Psoas muscle (tissue), 8 donors: ENCODE data around the gene CORO2B. TPM values are rescaled to one million over a fixed set of nuclear protein-coding genes. Genes with fewer than 3 reads are reported as not detected.

ENCODE experiments used
- ATAC-seq, 4 donors: fragments of 200-7000 bp; cut with Tn5 transposase; one replicate each; pipeline ENCODE4 v1.9.1; 2020; ENCODE audit warnings: moderate library complexity in 3 of 4, mild to moderate bottlenecking in 2 of 4
- DNase-seq, 2 donors: peaks; one replicate each; pipeline ENCODE4 v3.0.0-alpha.2; 2020
- H3K27ac ChIP-seq: fragments of 200-600 bp; one replicate; pipeline ENCODE4 v1.8.0; 2022
- H3K27me3 ChIP-seq, 3 donors: fragments of 200-600 bp in 1 of 3; one replicate each; pipeline versions ENCODE4 v1.6.1 to v1.8.0; 2013 to 2022; ENCODE audit warnings: low read length in 2 of 3, mild to moderate bottlenecking in 2 of 3, moderate library complexity in 1 of 3; ENCODE audit not compliant: insufficient read depth in 3 of 3
- H3K36me3 ChIP-seq, 2 donors: fragments of 200-600 bp in 1 of 2; one replicate each; pipeline versions ENCODE4 v1.6.1 to v1.8.0; 2013 to 2022; ENCODE audit warnings: low read depth in 1 of 2, mild to moderate bottlenecking in 1 of 2, moderate library complexity in 1 of 2; ENCODE audit not compliant: insufficient read depth in 1 of 2
- H3K4me1 ChIP-seq: fragments of 200-600 bp; one replicate; pipeline ENCODE4 v1.8.0; 2022
- H3K4me3 ChIP-seq: fragments of 200-600 bp; one replicate; pipeline ENCODE4 v1.8.0; 2022; ENCODE audit warnings: mild to moderate bottlenecking
- H3K9me3 ChIP-seq: fragments of 200-600 bp; one replicate; pipeline ENCODE4 v1.8.0; 2022
- CTCF ChIP-seq: fragments of 200-600 bp; IDR thresholded peaks from one replicate; pipeline ENCODE4 v1.8.0; 2022; ENCODE audit warnings: antibody characterized with exemption
- WGBS, 3 donors: extraction: QIAGEN DNeasy Blood & Tissue Kit; methylation state at CpG; one replicate each; pipeline versions ENCODE4 v1.1.6 to v1.1.7; 2013; 5-methylcytosine and 5-hydroxymethylcytosine counted together
- intact Hi-C, 2 donors: fragments of 100-400 bp; cut with DNase I; formaldehyde crosslinking; loops; one replicate each; pipeline versions ENCODE4 v1.11.0 to v1.14.2; 2022
- polyA plus RNA-seq, 3 donors: library from polyadenylated mRNA; stranded (reverse); fragments of 200-250 nt; gene quantifications; one replicate each; pipeline ENCODE4 v1.2.3, GENCODE V29; 2013
- total RNA-seq, 4 donors: library from RNA; stranded (reverse); fragmentation: NEBNext Ultra II Directional in 2 of 4; extraction: Animal tissue kit (Norgen Biotek cat#: 25700) in 2 of 4; gene quantifications; one replicate each; pipeline versions ENCODE4 v1.2.1 to v1.2.4, GENCODE V29; 2021 to 2023
- donor health status: healthy with polysubstance abuse.
- donor health status: DM: no; HTN: no; CAD: no; lungs with moderate emphysema.
- donor health status: Bipolar disorder and iron deficiency.
- donor health status: healthy.
- donor health status: DM: yes; HTN: yes; CAD: no.
- donor health status: DM: no; HTN: no; CAD: no.
- donor health status: DM: no; HTN: no; CAD: no.
- donor health status: DM: yes; HTN: yes; CAD: no.

Gene CORO2B
- total and polyA plus RNA-seq, 7 donors = 1.1 to 3.2 (median 2.0) TPM

GRCh38 chr15:68654786-68655560 is 76.2 kb downstream of the CORO2B start:
- DNase-seq (no peak), ATAC-seq (no peak)
- H3K27ac ChIP-seq = no peak overlapping the region
- no peak overlapping the region for H3K4me3 ChIP-seq
- H3K36me3 ChIP-seq = no peaks in the 10 kb centered on the region
- WGBS, 3 donors = 80 to 90% (median 81%) methylated on average over 8 of the region's 8 CpGs
- TF ChIP-seq CTCF = no peak
- H3K4me1 ChIP-seq = no peaks in the 10 kb centered on the region
- H3K9me3 ChIP-seq = no peaks in the 10 kb centered on the region
- H3K27me3 ChIP-seq = no peaks in the 10 kb centered on the region
- intact Hi-C loops = no loop called here

GRCh38 chr15:68655686-68656437 is 77.1 kb downstream of the CORO2B start:
- Histone ChIP-seq H3K9me3 (no peaks in the 10 kb centered on the region), H3K4me1 (no peaks in the 10 kb centered on the region), H3K27ac (no peak overlapping the region), H3K36me3 (no peaks in the 10 kb centered on the region), H3K27me3 (no peaks in the 10 kb centered on the region), H3K4me3 (no peak overlapping the region)
- no peak for TF ChIP-seq CTCF
- no peak for DNase-seq
- ATAC-seq = no peak
- 71 to 83% (median 75%) methylated on average over 5 to 8 of the region's 8 CpGs for WGBS, 3 donors
- intact Hi-C loops = no loop called here

GRCh38 chr15:68656438-68656739 is 77.6 kb downstream of the CORO2B start:
- no peaks in the 10 kb centered on the region for H3K4me1 ChIP-seq
- TF ChIP-seq CTCF = no peak
- 85 to 100% (median 93%) methylated on average over 1 of the region's 1 CpG for WGBS, 3 donors
- intact Hi-C loops = no loop called here
- ATAC-seq (no peak), DNase-seq (no peak)
- no peaks in the 10 kb centered on the region for H3K9me3 ChIP-seq
- H3K27ac ChIP-seq = no peak overlapping the region
- H3K36me3 ChIP-seq = no peaks in the 10 kb centered on the region
- no peaks in the 10 kb centered on the region for H3K27me3 ChIP-seq
- no peak overlapping the region for H3K4me3 ChIP-seq

GRCh38 chr15:68658151-68658550 is 79.4 kb downstream of the CORO2B start:
- 34 to 39% (median 39%) methylated on average over 8 of the region's 8 CpGs for WGBS, 3 donors
- Histone ChIP-seq H3K4me3 (no peak overlapping the region), H3K9me3 (no peaks in the 10 kb centered on the region), H3K27me3 (no peaks in the 10 kb centered on the region), H3K4me1 (no peaks in the 10 kb centered on the region), H3K36me3 (no peaks in the 10 kb centered on the region), H3K27ac (no peak overlapping the region)
- intact Hi-C loops = no loop called here
- no peak for DNase-seq
- ATAC-seq = no peak
- TF ChIP-seq CTCF = no peak
